ENCODE data around the gene NRIP1. TPM values are rescaled to one million over a fixed set of nuclear protein-coding genes. Genes with fewer than 3 reads are reported as not detected.

The NRIP1 gene
- total and polyA plus RNA-seq, 2 of the 8 experiments (the other 6 are each of a cell fraction or from before 2014, with no cell fraction given), result 1.5 to 9.3 TPM

- Histone ChIP-seq H3K23me2 (ENCODE audit: low read depth, low read length) (no peaks in the 10 kb centered on the region; the same call in 1 of the 2 replicates), H2BK15ac (ENCODE audit: low read length) (no peak overlapping the region), H3K27ac (ENCODE audit: low read depth, low read length) (no peak overlapping the region), H3K9me3 (ENCODE audit: insufficient read depth in 2 of 2, low read depth in 1 of 2, low read length in 1 of 2) (no peaks in the 10 kb centered on the region), H3K79me1 (ENCODE audit: low read depth, low read length) (no peaks in the 10 kb centered on the region), H3K27me3 (replicated peaks in 1 of 4; ENCODE audit: control insufficient read depth in 3 of 4, extremely low read depth in 1 of 4, insufficient read depth in 3 of 4, low read length in 3 of 4) (no peaks in the 10 kb centered on the region), H2BK5ac (ENCODE audit: low read depth, low read length) (no peak overlapping the region), H2BK120ac (replicated peaks; ENCODE audit: low read depth, low read length) (no peak overlapping the region), H2BK12ac (ENCODE audit: low read depth, low read length) (no peak overlapping the region), H3K36me3 (ENCODE audit: control insufficient read depth in 2 of 4, insufficient read depth in 4 of 4, low read length in 3 of 4) (no peaks in the 10 kb centered on the region), H3K4me1 (replicated peaks in 1 of 4; ENCODE audit: control insufficient read depth in 3 of 4, insufficient read depth in 4 of 4, low read length in 3 of 4) (no peaks in the 10 kb centered on the region), H3K9ac (replicated peaks in 1 of 4; ENCODE audit: extremely low read depth in 1 of 4, low read depth in 3 of 4, low read length in 3 of 4) (no peak overlapping the region), H4K5ac (ENCODE audit: insufficient read length, low read depth, low read length) (no peak overlapping the region), H3K18ac (ENCODE audit: extremely low read depth, low read length) (no peak overlapping the region; the same call in 1 of the 2 replicates), H4K20me1 (replicated peaks in 1 of 2; ENCODE audit: control insufficient read depth in 1 of 2, insufficient read depth in 2 of 2, low read length in 2 of 2) (no peaks in the 10 kb centered on the region), H3K4me2 (ENCODE audit: insufficient read depth in 1 of 2, low read depth in 2 of 2, low read length in 2 of 2) (no peak overlapping the region), H3K4ac (replicated peaks; ENCODE audit: insufficient read length, low read depth, low read length) (no peak overlapping the region), H2BK20ac (ENCODE audit: low read length) (no peak overlapping the region), H4K91ac (replicated peaks; ENCODE audit: insufficient read length, low read length) (no peak overlapping the region), H3K79me2 (ENCODE audit: control insufficient read depth in 1 of 2, insufficient read depth in 2 of 2, low read length in 2 of 2) (no peaks in the 10 kb centered on the region), H3K56ac (replicated peaks; ENCODE audit: insufficient read length, low read depth, low read length) (no peak overlapping the region), H2AFZ (ENCODE audit: low read length) (no peak overlapping the region), H2AK5ac (ENCODE audit: low read depth, low read length) (no peak overlapping the region), H4K8ac (ENCODE audit: extremely low read depth, insufficient read depth, low read length) (no peak overlapping the region), H3K23ac (ENCODE audit: insufficient read length) (no peak overlapping the region), H3K14ac (ENCODE audit: insufficient read length) (no peak overlapping the region), H3K4me3 (ENCODE audit: extremely low read depth in 1 of 4, insufficient read depth in 2 of 4, low read depth in 3 of 4, low read length in 4 of 4) (no peak overlapping the region)
- TF ChIP-seq ATF2 (IDR thresholded peaks at IDR 0.05; ENCODE audit: low read length), result no peak
- no peak for TF ChIP-seq PHF8 (conservative IDR thresholded peaks at IDR 0.05; ENCODE audit: low read depth, low read length)
- no peak for TF ChIP-seq SIN3A (conservative IDR thresholded peaks at IDR 0.05 in 1 of 2, IDR thresholded peaks at IDR 0.05 in 1 of 2; ENCODE audit: low read depth in 1 of 2, low read length in 2 of 2)
- no peak for TF ChIP-seq SIRT6 (IDR thresholded peaks at IDR 0.05; ENCODE audit: low read length)
- no peak for TF ChIP-seq SP1 (IDR thresholded peaks at IDR 0.05; ENCODE audit: low read depth, low read length)
- TF ChIP-seq E2F6 (IDR thresholded peaks at IDR 0.05), result no peak
- TF ChIP-seq TEAD4 (IDR thresholded peaks at IDR 0.05; ENCODE audit: low read depth, low read length), result no peak
- TF ChIP-seq GTF2F1 (IDR thresholded peaks at IDR 0.05; ENCODE audit: borderline replicate concordance, low read depth, low read length), result no peak
- no peak for TF ChIP-seq TBP (IDR thresholded peaks at IDR 0.05; ENCODE audit: low read depth, low read length)
- CTCF ChIA-PET (ENCODE audit: partially characterized antibody), result no interaction called here
- FAIRE-seq (no peak), DNase-seq (ENCODE audit: low read depth in 1 of 2, low spot score in 2 of 2) (no peak)
- WGBS, 2 experiments (ENCODE audit: extremely low coverage in 1 of 2, insufficient coverage in 1 of 2, insufficient read length in 1 of 2, insufficient replicate concordance in 2 of 2, low coverage in 1 of 2, low lambda C conversion rate in 2 of 2, missing lambda C conversion rate in 1 of 2), result 84% methylated on average over 6 of the region's 6 CpGs; no CpG with 5 or more reads in 1 of the 2 experiments
- POLR2A ChIA-PET (ENCODE audit: partially characterized antibody), result no interaction called here
Measured at GRCh38 chr21:14955936-14956520, 108.8 kb downstream of the NRIP1 start.
